NCI-H1436 (cell line): Measurements from ENCODE around the gene PARP14.

Experiments used
- DNase-seq: peaks from one replicate; lab custom pipeline; 2025; lab: John Stamatoyannopoulos, UW

The PARP14 gene

GRCh38 chr3:122772827-122773226 lies 92.2 kb downstream of the PARP14 start:
- no peak for DNase-seq

GRCh38 chr3:122773944-122774509 lies 93.4 kb downstream of the PARP14 start:
- DNase-seq, result no peak

GRCh38 chr3:122774564-122774963 lies 93.9 kb downstream of the PARP14 start:
- DNase-seq, result no peak

GRCh38 chr3:122776675-122777468 lies 96.2 kb downstream of the PARP14 start:
- no peak for DNase-seq

- DNase-seq, result no peak
Measured at GRCh38 chr3:122777563-122777962, 96.9 kb downstream of the PARP14 start.
